ENCODE results near the gene CHAF1A. TPM values are rescaled to one million over a fixed set of nuclear protein-coding genes. Genes with fewer than 3 reads are reported as not detected.

The CHAF1A gene
- total and polyA plus RNA-seq, 3 donors from 2014 or later = 24.1 to 37.7 (median 28.6) TPM

- DNase-seq = no peak
- H3K4me3 ChIP-seq = no peak overlapping the region
- WGBS, 2 donors = 46 to 61% methylated on average over 16 to 19 of the region's 19 CpGs
- no peak for TF ChIP-seq POLR2A (IDR thresholded peaks at IDR 0.05)
- TF ChIP-seq CTCF (IDR thresholded peaks at IDR 0.05) = no peak
- H3K27ac ChIP-seq = no peak overlapping the region
- H3K9me3 ChIP-seq = no peaks in the 10 kb centered on the region
- H3K27me3 ChIP-seq = no peaks in the 10 kb centered on the region
- H3K36me3 ChIP-seq (ENCODE audit: low read depth, missing control alignments) = no peaks in the 10 kb centered on the region
- intact Hi-C loops (cut with DNase I; ENCODE audit: low total_unique reads) = no loop called here
- peaks cover 43% of the 10 kb centered on the region for H3K4me1 ChIP-seq
These were observed 34.2 kb upstream of the CHAF1A start for GRCh38 chr19:4368128-4368820.

- Histone ChIP-seq H3K4me3 (no peak overlapping the region), H3K27me3 (no peaks in the 10 kb centered on the region), H3K36me3 (ENCODE audit: low read depth, missing control alignments) (no peaks in the 10 kb centered on the region), H3K9me3 (no peaks in the 10 kb centered on the region), H3K4me1 (peaks cover 54% of the 10 kb centered on the region), H3K27ac (peak overlapping the region; percentile 11 to 50)
- intact Hi-C loops (cut with DNase I; ENCODE audit: low total_unique reads) = no loop called here
- TF ChIP-seq CTCF (IDR thresholded peaks at IDR 0.05) (no peak), POLR2A (IDR thresholded peaks at IDR 0.05) (no peak)
- 74 to 79% methylated on average over 16 to 25 of the region's 25 CpGs for WGBS, 2 donors
- peak; percentile 37 for DNase-seq
These were observed 33.1 kb upstream of the CHAF1A start for GRCh38 chr19:4369109-4369887.

- TF ChIP-seq CTCF (IDR thresholded peaks at IDR 0.05) (peak in 1 of 3 experiments; percentile 18), POLR2A (IDR thresholded peaks at IDR 0.05) (no peak)
- peak; percentile 33 for DNase-seq
- peak overlapping the region in 1 of 2 donors; percentile 50 for H3K27ac ChIP-seq
- no peaks in the 10 kb centered on the region for H3K27me3 ChIP-seq
- H3K4me1 ChIP-seq = peaks cover 59% of the 10 kb centered on the region
- no peaks in the 10 kb centered on the region for H3K36me3 ChIP-seq (ENCODE audit: low read depth, missing control alignments)
- H3K9me3 ChIP-seq = no peaks in the 10 kb centered on the region
- 60% methylated on average over 21 of the region's 21 CpGs; no CpG with 5 or more reads in 1 of the 2 donors for WGBS, 2 donors
- intact Hi-C loops (cut with DNase I; ENCODE audit: low total_unique reads) = no loop called here
- no peak overlapping the region for H3K4me3 ChIP-seq
These were observed 32.6 kb upstream of the CHAF1A start for GRCh38 chr19:4369888-4370260.

GRCh38 chr19:4370418-4371041, 31.9 kb upstream of the CHAF1A start:
- Histone ChIP-seq H3K4me3 (no peak overlapping the region), H3K4me1 (peaks cover 66% of the 10 kb centered on the region), H3K27me3 (no peaks in the 10 kb centered on the region), H3K36me3 (ENCODE audit: low read depth, missing control alignments) (no peaks in the 10 kb centered on the region), H3K9me3 (no peaks in the 10 kb centered on the region), H3K27ac (no peak overlapping the region)
- no peak for TF ChIP-seq POLR2A (IDR thresholded peaks at IDR 0.05)
- no peak for TF ChIP-seq CTCF (IDR thresholded peaks at IDR 0.05)
- DNase-seq = no peak
- 84 to 92% methylated on average over 10 to 15 of the region's 15 CpGs for WGBS, 2 donors
- intact Hi-C loops (cut with DNase I; ENCODE audit: low total_unique reads) = no loop called here
